H9 (cell line): ENCODE measurements around the gene NCBP1. TPM values are rescaled to one million over a fixed set of nuclear protein-coding genes. Genes with fewer than 3 reads are reported as not detected.

Experiments used
- DNase-seq: peaks from one replicate; pipeline ENCODE4 v3.0.0-alpha.2; 2017
- H2AFZ ChIP-seq: one replicate; pipeline ENCODE4 v1.6.1; 2013; ENCODE audit warnings: mild to moderate bottlenecking, low read length, control low read depth, moderate library complexity
- H2AK5ac ChIP-seq: 2 replicates; pipeline ENCODE4 v1.6.1; 2013; ENCODE audit warnings: low read length, control low read depth, mixed read lengths; ENCODE audit not compliant: insufficient read length
- H2BK120ac ChIP-seq: one replicate; pipeline ENCODE4 v1.6.1; 2013; ENCODE audit warnings: low read depth, mild to moderate bottlenecking, low read length, control low read depth, inconsistent platforms; ENCODE audit not compliant: poor library complexity, severe bottlenecking
- H2BK12ac ChIP-seq: 2 replicates; pipeline ENCODE4 v1.6.1; 2013; ENCODE audit warnings: low read length, control low read depth, mixed read lengths, low read depth; ENCODE audit not compliant: insufficient read length
- H2BK15ac ChIP-seq: 2 replicates; pipeline ENCODE4 v1.6.1; 2013; ENCODE audit warnings: low read depth, low read length, control low read depth
- H2BK20ac ChIP-seq: one replicate; pipeline ENCODE4 v1.6.1; 2013; ENCODE audit warnings: low read depth, mild to moderate bottlenecking, low read length, control low read depth, inconsistent platforms; ENCODE audit not compliant: poor library complexity, severe bottlenecking
- H2BK5ac ChIP-seq: 2 replicates; pipeline ENCODE4 v1.6.1; 2013; ENCODE audit warnings: low read length, control low read depth, mixed read lengths; ENCODE audit not compliant: insufficient read length
- H3K14ac ChIP-seq: 2 replicates; pipeline ENCODE4 v1.6.1; 2013; ENCODE audit warnings: low read length, control low read depth; ENCODE audit not compliant: insufficient read depth
- H3K18ac ChIP-seq: 2 replicates; pipeline ENCODE4 v1.6.1; 2013; ENCODE audit warnings: low read depth, mild to moderate bottlenecking, mixed read lengths, low read length, control low read depth; ENCODE audit not compliant: insufficient read length
- H3K23ac ChIP-seq: 2 replicates; pipeline ENCODE4 v1.6.1; 2013; ENCODE audit warnings: low read length, control low read depth, mixed read lengths, low read depth; ENCODE audit not compliant: insufficient read length
- H3K23me2 ChIP-seq: 2 replicates; pipeline ENCODE4 v1.6.1; 2013; ENCODE audit warnings: low read depth, mild to moderate bottlenecking, mixed read lengths, low read length, control low read depth; ENCODE audit not compliant: insufficient read length, poor library complexity, severe bottlenecking
- H3K27ac ChIP-seq: 2 replicates; pipeline ENCODE4 v1.5.1; 2013; ENCODE audit warnings: low read length, control low read depth, mixed read lengths, low read depth; ENCODE audit not compliant: insufficient read length
- H3K27me3 ChIP-seq: 2 replicates; pipeline ENCODE4 v1.6.1; 2013; ENCODE audit warnings: low read length, control low read depth, inconsistent platforms; ENCODE audit not compliant: insufficient read depth
- H3K4ac ChIP-seq: 2 replicates; pipeline ENCODE4 v1.6.1; 2013; ENCODE audit warnings: low read depth, mild to moderate bottlenecking, control low read depth, inconsistent platforms, low read length, moderate library complexity
- H3K4me1 ChIP-seq: 2 replicates; pipeline ENCODE4 v1.6.1; 2013; ENCODE audit warnings: low read length, control low read depth, inconsistent platforms; ENCODE audit not compliant: insufficient read depth
- H3K4me2 ChIP-seq: 2 replicates; pipeline ENCODE4 v1.6.1; 2013; ENCODE audit warnings: low read length, control low read depth, mixed read lengths; ENCODE audit not compliant: insufficient read length, insufficient read depth
- H3K56ac ChIP-seq: 2 replicates; pipeline ENCODE4 v1.6.1; 2013; ENCODE audit warnings: low read depth, mild to moderate bottlenecking, mixed read lengths, low read length, control low read depth; ENCODE audit not compliant: insufficient read length
- H3K79me1 ChIP-seq: 2 replicates; pipeline ENCODE4 v1.6.1; 2013; ENCODE audit warnings: low read depth, mild to moderate bottlenecking, moderate library complexity, low read length, control low read depth, inconsistent platforms; ENCODE audit not compliant: insufficient read depth, poor library complexity, severe bottlenecking
- H3K79me2 ChIP-seq: 2 replicates; pipeline ENCODE4 v1.6.1; 2013; ENCODE audit warnings: low read length, control low read depth, inconsistent platforms; ENCODE audit not compliant: insufficient read depth
- H3K9ac ChIP-seq: 2 replicates; pipeline ENCODE4 v1.6.1; 2013; ENCODE audit warnings: low read length, control low read depth, mixed read lengths; ENCODE audit not compliant: insufficient read length; ENCODE audit errors: extremely low read depth
- H3K9me3 ChIP-seq: one replicate; pipeline ENCODE4 v1.6.1; 2013; ENCODE audit warnings: low read depth, low read length, inconsistent platforms; ENCODE audit not compliant: control insufficient read depth
- H3T11ph ChIP-seq: one replicate; pipeline ENCODE4 v1.6.1; 2013; ENCODE audit warnings: mild to moderate bottlenecking, low read length, control low read depth, inconsistent platforms
- H4K20me1 ChIP-seq: one replicate; pipeline ENCODE4 v1.6.1; 2013; ENCODE audit not compliant: control insufficient read depth, insufficient read length, insufficient read depth
- H4K5ac ChIP-seq: 2 replicates; pipeline ENCODE4 v1.6.1; 2013; ENCODE audit warnings: low read depth, mild to moderate bottlenecking, mixed read lengths, low read length, control low read depth; ENCODE audit not compliant: insufficient read length
- H4K8ac ChIP-seq: replicated peaks from 2 replicates; pipeline ENCODE4 v1.6.1; 2013; ENCODE audit warnings: low read length, control low read depth, mixed read lengths, low read depth; ENCODE audit not compliant: insufficient read length
- H4K91ac ChIP-seq: 2 replicates; pipeline ENCODE4 v1.6.1; 2013; ENCODE audit warnings: low read depth, mild to moderate bottlenecking, moderate library complexity, mixed read lengths, low read length, control low read depth; ENCODE audit not compliant: insufficient read length
- H3K27ac Mint-ChIP-seq, 3 experiments: 2 replicates in 2 of 3; 3 replicates in 1 of 3; pipeline ENCODE4 v1.8.0; 2020 to 2021; ENCODE audit warnings: mixed read lengths in 3 of 3, mild to moderate bottlenecking in 1 of 3, moderate library complexity in 1 of 3
- H3K27me3 Mint-ChIP-seq: 2 replicates; pipeline ENCODE4 v1.8.0; 2021; ENCODE audit warnings: low read depth, mild to moderate bottlenecking, moderate library complexity, mixed read lengths
- H3K36me3 Mint-ChIP-seq, 3 experiments: 2 replicates in 2 of 3; 3 replicates in 1 of 3; pipeline ENCODE4 v1.8.0; 2020 to 2021; ENCODE audit warnings: low read depth in 3 of 3, mixed read lengths in 3 of 3; ENCODE audit not compliant: insufficient read depth in 1 of 3
- H3K4me1 Mint-ChIP-seq, 2 experiments: 2 replicates each; pipeline ENCODE4 v1.8.0; 2020; ENCODE audit warnings: mixed read lengths in 2 of 2
- H3K4me3 Mint-ChIP-seq, 2 experiments: 2 replicates in 1 of 2; 3 replicates in 1 of 2; pipeline ENCODE4 v1.8.0; 2020 to 2021; ENCODE audit warnings: mild to moderate bottlenecking in 2 of 2, mixed read lengths in 2 of 2, moderate library complexity in 1 of 2
- H3K9me3 Mint-ChIP-seq, 2 experiments: 2 replicates in 1 of 2; 3 replicates in 1 of 2; pipeline ENCODE4 v1.8.0; 2020; ENCODE audit warnings: mild to moderate bottlenecking in 2 of 2, mixed read lengths in 2 of 2, moderate library complexity in 1 of 2
- WGBS: extraction: QIAGEN DNeasy Blood & Tissue Kit; methylation state at CpG from one replicate; pipeline ENCODE4 v1.1.7; 2013; ENCODE audit warnings: missing lambda C conversion rate, low lambda C conversion rate, mixed read lengths; ENCODE audit not compliant: insufficient read length; ENCODE audit errors: extremely low coverage; 5-methylcytosine and 5-hydroxymethylcytosine counted together
- total RNA-seq: library from RNA; stranded (reverse); gene quantifications from 2 replicates; pipeline ENCODE4 v1.2.1, GENCODE V29; 2021
- TF ChIP-seq, protein P1 (sequence below): fragments of 200-600 bp; sonication (generic); conservative IDR thresholded peaks from 3 replicates; pipeline ENCODE4 v1.8.0; 2021; ENCODE audit warnings: antibody characterized with exemption, mild to moderate bottlenecking

NCBP1 gene
- total RNA-seq, 1 experiment from 2014 or later = 55.7 TPM

DNA sequence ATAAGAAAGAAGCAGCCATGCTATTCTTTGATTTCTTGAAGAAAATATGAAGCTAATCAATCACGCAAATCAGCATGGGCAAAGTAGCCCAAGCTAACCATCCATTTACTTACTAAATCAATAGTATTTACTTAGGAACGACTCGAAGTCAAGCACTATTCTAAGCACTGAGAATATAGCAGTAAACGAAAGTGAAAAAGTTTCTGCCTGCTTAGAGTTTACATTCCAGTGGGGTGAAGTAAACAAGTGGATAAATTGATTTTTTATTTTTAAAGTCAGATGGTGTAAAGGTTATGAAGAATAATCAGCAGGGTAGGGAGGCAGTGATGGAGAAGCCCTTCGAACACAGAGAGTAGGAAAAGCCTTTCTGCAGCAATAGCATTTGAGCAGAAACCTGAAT is 6.0 kb upstream of the NCBP1 start:
- no peak overlapping the region for H4K5ac ChIP-seq
- H3K79me2 ChIP-seq = peaks cover 14% of the 10 kb centered on the region; the same call in 1 of the 2 replicates
- no peak overlapping the region for H3T11ph ChIP-seq
- H3K18ac ChIP-seq = no peak overlapping the region
- Mint-ChIP-seq H3K9me3 (peaks cover 9% of the 10 kb centered on the region in 2 experiments), H3K27me3 (no peaks in the 10 kb centered on the region), H3K36me3 (peaks cover 24 to 45% (median 32%) of the 10 kb centered on the region in 3 experiments), H3K4me3 (no peak overlapping the region), H3K27ac (no peak overlapping the region), H3K4me1 (peaks cover 13 to 22% of the 10 kb centered on the region in 2 experiments)
- H2BK5ac ChIP-seq = no peak overlapping the region
- no peak overlapping the region for H3K27ac ChIP-seq
- H3K79me1 ChIP-seq = peaks cover 8% of the 10 kb centered on the region
- H3K23me2 ChIP-seq = peaks cover 6% of the 10 kb centered on the region
- H3K23ac ChIP-seq = no peak overlapping the region
- no peak overlapping the region for H3K14ac ChIP-seq
- 0 out of 2 replicates have a peak, but pooled peaks cover 6% of the 10 kb centered on the region for H3K4me1 ChIP-seq
- H3K4ac ChIP-seq = no peak overlapping the region
- no peaks in the 10 kb centered on the region for H3K9me3 ChIP-seq
- no peak overlapping the region for H2AK5ac ChIP-seq
- H3K9ac ChIP-seq = no peak overlapping the region
- no peak for DNase-seq
- no peak overlapping the region for H4K8ac ChIP-seq
- no peak overlapping the region for H2BK20ac ChIP-seq
- H4K91ac ChIP-seq = no peak overlapping the region
- no peak overlapping the region for H2BK120ac ChIP-seq
- H3K4me2 ChIP-seq = no peak overlapping the region
- TF ChIP-seq, protein P1, sequence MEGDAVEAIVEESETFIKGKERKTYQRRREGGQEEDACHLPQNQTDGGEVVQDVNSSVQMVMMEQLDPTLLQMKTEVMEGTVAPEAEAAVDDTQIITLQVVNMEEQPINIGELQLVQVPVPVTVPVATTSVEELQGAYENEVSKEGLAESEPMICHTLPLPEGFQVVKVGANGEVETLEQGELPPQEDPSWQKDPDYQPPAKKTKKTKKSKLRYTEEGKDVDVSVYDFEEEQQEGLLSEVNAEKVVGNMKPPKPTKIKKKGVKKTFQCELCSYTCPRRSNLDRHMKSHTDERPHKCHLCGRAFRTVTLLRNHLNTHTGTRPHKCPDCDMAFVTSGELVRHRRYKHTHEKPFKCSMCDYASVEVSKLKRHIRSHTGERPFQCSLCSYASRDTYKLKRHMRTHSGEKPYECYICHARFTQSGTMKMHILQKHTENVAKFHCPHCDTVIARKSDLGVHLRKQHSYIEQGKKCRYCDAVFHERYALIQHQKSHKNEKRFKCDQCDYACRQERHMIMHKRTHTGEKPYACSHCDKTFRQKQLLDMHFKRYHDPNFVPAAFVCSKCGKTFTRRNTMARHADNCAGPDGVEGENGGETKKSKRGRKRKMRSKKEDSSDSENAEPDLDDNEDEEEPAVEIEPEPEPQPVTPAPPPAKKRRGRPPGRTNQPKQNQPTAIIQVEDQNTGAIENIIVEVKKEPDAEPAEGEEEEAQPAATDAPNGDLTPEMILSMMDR = no peak
- WGBS = no CpG with 5 or more reads among the region's 5 CpGs
- H3K56ac ChIP-seq = no peak overlapping the region
- H2BK12ac ChIP-seq = no peak overlapping the region
- H2AFZ ChIP-seq = no peak overlapping the region
- H2BK15ac ChIP-seq = no peak overlapping the region
- H4K20me1 ChIP-seq = no peaks in the 10 kb centered on the region
- H3K27me3 ChIP-seq = no peaks in the 10 kb centered on the region
